H1 (cell line): Measurements from ENCODE around the gene RFC1. TPM values are rescaled to one million over a fixed set of nuclear protein-coding genes. Genes with fewer than 3 reads are reported as not detected.

Experiments
- EP300 ChIP-seq, 2 experiments: IDR thresholded peaks; 1 replicate in 1 of 2; 2 replicates in 1 of 2; pipeline ENCODE4 v1.6.1; 2011 to 2012; ENCODE audit warnings: low read depth in 2 of 2, low read length in 2 of 2, mild to moderate bottlenecking in 2 of 2, borderline replicate concordance in 1 of 2, inconsistent platforms in 1 of 2, moderate library complexity in 1 of 2
- SIN3A ChIP-seq, 2 experiments: IDR thresholded peaks in 1 of 2; conservative IDR thresholded peaks in 1 of 2; 2 replicates each; pipeline ENCODE4 v1.6.1; 2011 to 2012; ENCODE audit warnings: low read length in 2 of 2, improper control_type of control experiment in 1 of 2, low read depth in 1 of 2, mild to moderate bottlenecking in 1 of 2
- TBP ChIP-seq: IDR thresholded peaks from 2 replicates; pipeline ENCODE4 v1.6.1; 2011; ENCODE audit warnings: low read depth, low read length, improper control_type of control experiment
- TEAD4 ChIP-seq: IDR thresholded peaks from 2 replicates; pipeline ENCODE4 v1.6.1; 2012; ENCODE audit warnings: low read depth, low read length, inconsistent platforms, mixed read lengths
- polyA plus RNA-seq, 7 experiments: library from polyadenylated mRNA; depleted of rRNA in 3 of 7; stranded (reverse) in 5 of 7; unstranded in 2 of 7; fragments of >200 nt in 5 of 7; fragments of 200-250 nt in 2 of 7; gene quantifications; 1 replicate in 5 of 7; 2 replicates in 1 of 7; 4 replicates in 1 of 7; pipeline versions ENCODE4 v1.2.1 to v1.2.3, GENCODE V29; 2011 to 2013; ENCODE audit warnings: missing spikeins in 2 of 7, mixed read lengths in 2 of 7
- total RNA-seq: library from RNA; stranded (reverse); fragmentation: NEBNext Ultra II Directional; extraction: Animal tissue kit (Norgen Biotek cat#: 25700); gene quantifications from 2 replicates; pipeline ENCODE4 v1.2.1, GENCODE V29; 2021

RFC1 gene
- total and polyA plus RNA-seq, 2 of the 8 experiments (the other 6 are each of a cell fraction or from before 2014, with no cell fraction given): 16.0 to 83.8 TPM

- no peak for TF ChIP-seq EP300 (IDR thresholded peaks at IDR 0.05; ENCODE audit: borderline replicate concordance in 1 of 2, low read depth in 2 of 2, low read length in 2 of 2)
- no peak for TF ChIP-seq TBP
- no peak for TF ChIP-seq SIN3A (conservative IDR thresholded peaks at IDR 0.05 in 1 of 2, IDR thresholded peaks at IDR 0.05 in 1 of 2; ENCODE audit: low read depth in 1 of 2, low read length in 2 of 2)
- no peak for TF ChIP-seq TEAD4
- TF ChIP-seq, all 59 proteins: peak for 0
Measured at GRCh38 chr4:39339968-39340367, 26.2 kb downstream of the RFC1 start (continued).
